Amniotic stem cell (primary cell): Measurements from ENCODE around the gene TAF11L10.
"Not testable (repeated sequence)": the region's sequence is repeated elsewhere in the genome, so short reads cannot be mapped to it uniquely, and the experiment has no call there.

Experiments used
- DNase-seq: peaks from one replicate; lab custom pipeline; 2025; lab: John Stamatoyannopoulos, UW

TAF11L10 gene

DNA sequence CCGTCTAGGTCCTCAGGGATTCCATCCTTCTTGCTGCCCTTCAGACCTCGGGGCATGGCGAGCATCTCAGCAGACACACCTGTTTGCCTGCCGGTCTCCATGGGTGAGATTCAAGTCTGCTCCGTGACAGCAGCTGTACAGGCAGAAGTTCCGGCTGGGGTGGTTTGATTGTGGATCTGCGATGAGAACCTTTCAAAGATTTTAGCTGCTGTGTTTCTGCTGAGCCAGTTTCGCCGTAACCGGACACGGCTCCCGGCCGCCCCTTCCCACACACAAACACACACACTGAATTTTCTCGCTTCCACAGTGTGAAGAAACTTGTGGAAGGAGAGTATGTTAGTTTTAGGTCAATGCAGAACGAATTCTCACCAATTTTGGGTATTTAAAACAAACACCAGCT, at the start of gene TAF11L10:
Gene TAF11L10, minus strand, starts transcription at position 101 of the 400 bp plus-strand sequence.
- DNase-seq: not testable (repeated sequence)

GRCh38 chr5:17634160-17634559, 36.5 kb upstream of the TAF11L10 start, which contains the start of gene TAF11L14:
TSS of gene TAF11L14 (plus strand) at chr5:17634460.
- DNase-seq: no peak

DNA sequence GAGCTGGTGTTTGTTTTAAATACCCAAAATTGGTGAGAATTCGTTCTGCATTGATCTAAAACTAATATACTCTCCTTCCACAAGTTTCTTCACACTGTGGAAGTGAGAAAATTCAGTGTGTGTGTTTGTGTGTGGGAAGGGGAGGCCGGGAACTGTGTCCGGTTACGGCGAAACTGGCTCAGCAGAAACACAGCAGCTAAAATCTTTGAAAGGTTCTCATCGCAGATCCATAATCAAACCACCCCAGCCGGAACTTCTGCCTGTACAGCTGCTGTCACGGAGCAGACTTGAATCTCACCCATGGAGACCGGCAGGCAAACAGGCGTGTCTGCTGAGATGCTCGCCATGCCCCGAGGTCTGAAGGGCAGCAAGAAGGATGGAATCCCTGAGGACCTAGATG, 34.2 kb upstream of the TAF11L10 start, which contains the start of gene TAF11L13:
Gene TAF11L13, plus strand, starts transcription at position 301 of the 400 bp plus-strand sequence.
- not testable (repeated sequence) for DNase-seq

DNA sequence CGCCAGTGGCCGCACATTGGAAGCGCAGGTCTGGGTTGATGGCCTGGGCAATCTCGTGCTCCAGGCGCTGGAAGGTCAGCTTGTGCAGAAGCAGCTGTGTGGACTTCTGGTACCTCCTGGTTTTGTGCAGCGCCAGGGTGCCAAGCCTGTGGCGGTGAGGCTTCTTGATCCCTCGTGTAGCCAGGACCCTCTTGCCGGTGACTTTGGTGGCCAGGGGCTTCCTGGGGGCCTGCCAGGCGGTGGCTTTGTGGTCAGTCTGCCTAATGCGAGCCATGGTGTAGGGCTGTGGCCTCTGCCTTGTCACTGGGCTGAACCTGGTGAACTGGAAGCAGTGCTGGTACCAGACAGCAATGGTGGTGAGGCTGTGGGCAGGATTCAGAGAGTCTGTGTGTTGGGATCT, 28.1 kb upstream of the TAF11L10 start:
- DNase-seq: no peak

- DNase-seq: no peak
Measured at GRCh38 chr5:17620627-17621026, 23.0 kb upstream of the TAF11L10 start.

DNA sequence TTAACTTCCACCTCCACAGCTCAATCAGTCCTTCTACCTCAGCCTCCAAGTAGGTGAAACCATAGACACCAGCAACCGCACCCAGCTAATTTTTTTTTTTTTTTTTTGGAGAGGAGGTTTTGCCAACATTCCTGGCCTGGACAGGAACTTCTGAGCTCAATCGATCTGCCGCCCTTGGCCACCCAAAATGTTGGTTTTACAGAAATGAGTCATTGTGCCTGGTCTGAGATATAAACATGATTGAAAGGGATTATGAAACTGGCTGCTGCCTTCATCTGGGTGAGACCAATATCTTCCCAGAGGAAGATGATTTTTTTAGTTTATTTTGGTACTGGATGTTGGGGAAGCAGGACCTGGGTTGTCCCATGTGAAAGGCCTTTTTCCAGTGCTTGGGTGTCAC, 21.7 kb upstream of the TAF11L10 start:
- no peak for DNase-seq

DNA sequence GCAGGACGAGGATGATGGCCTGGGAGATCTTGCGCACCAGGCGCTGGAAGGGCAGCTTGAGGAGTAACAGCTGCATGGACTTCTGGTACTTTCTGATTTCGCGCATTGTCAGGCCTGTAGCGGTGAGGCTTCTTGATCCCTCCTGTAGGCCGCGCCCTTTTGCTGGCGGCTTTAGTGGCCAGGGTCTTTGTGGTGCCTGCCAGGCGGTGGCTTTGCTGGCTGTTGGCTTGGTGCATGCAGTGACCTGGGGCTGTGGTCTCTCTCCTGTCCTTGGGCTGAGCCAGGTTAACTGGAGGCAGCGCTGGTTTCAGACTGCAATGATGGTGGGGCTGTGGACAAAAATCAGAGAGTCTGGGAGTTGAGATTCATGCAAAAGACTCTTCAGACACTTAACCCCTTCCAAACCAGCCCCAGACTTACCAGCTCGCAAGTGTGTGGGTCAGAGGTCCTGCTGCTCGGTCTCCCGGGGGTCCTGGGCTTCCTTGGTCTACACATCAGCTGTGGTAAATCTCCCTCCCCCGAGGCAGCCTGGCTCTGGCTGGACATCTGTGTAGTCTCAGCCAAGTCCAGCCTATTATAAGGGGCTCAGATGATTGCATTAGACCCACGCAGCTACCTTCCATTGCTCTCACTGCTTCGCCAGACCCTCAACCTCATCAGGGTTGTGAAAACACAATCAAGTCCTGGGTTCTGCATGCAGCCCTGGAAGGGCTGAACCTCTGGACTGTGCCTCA, 17.4 kb upstream of the TAF11L10 start:
- DNase-seq: no peak

- DNase-seq: not testable (repeated sequence)
Measured at GRCh38 chr5:17610092-17610491, 12.5 kb upstream of the TAF11L10 start, which contains the start of gene TAF11L12. TSS of gene TAF11L12 (plus strand) at chr5:17610392.

- DNase-seq: not testable (repeated sequence)
Measured at GRCh38 chr5:17607461-17607860, 9.8 kb upstream of the TAF11L10 start.

DNA sequence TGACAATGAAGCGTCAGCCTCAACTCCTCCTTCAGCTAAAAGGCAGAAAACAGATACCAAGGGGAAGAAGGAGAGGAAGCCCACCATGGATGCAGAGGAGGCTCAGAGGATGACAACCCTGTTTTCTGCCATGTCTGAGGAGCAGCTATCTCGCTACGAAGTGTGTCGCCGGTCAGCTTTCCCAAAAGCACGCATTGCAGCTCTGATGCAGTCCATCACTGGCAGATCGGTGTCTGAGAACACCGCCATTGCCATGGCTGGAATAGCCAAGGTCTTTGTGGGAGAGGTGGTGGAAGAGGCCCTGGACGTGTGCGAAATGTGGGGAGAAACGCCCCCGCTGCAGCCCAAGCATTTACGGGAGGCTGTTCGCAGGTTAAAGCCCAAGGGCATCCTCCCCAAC, 7.3 kb upstream of the TAF11L10 start:
- no peak for DNase-seq

GRCh38 chr5:17603880-17604279, 6.3 kb upstream of the TAF11L10 start, which contains the start of gene TAF11L11:
TSS of gene TAF11L11 (plus strand) at chr5:17604183.
- DNase-seq: not testable (repeated sequence)

GRCh38 chr5:17594255-17594654, 3.4 kb downstream of the TAF11L10 start, which contains the start of gene TAF11L9:
TSS of gene TAF11L9 (minus strand) at chr5:17594394.
- DNase-seq: not testable (repeated sequence)

DNA sequence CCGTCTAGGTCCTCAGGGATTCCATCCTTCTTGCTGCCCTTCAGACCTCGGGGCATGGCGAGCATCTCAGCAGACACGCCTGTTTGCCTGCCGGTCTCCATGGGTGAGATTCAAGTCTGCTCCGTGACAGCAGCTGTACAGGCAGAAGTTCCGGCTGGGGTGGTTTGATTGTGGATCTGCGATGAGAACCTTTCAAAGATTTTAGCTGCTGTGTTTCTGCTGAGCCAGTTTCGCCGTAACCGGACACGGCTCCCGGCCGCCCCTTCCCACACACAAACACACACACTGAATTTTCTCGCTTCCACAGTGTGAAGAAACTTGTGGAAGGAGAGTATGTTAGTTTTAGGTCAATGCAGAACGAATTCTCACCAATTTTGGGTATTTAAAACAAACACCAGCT, 6.8 kb downstream of the TAF11L10 start, which contains the start of gene TAF11L8:
Gene TAF11L8, minus strand, starts transcription at position 101 of the 400 bp plus-strand sequence.
- not testable (repeated sequence) for DNase-seq

- DNase-seq: not testable (repeated sequence)
Measured at GRCh38 chr5:17585658-17586057, 12.0 kb downstream of the TAF11L10 start, which contains the start of gene TAF11L7. TSS of gene TAF11L7 (minus strand) at chr5:17585758.
